GM13977 (cell line): Measurements from ENCODE around the gene NATD1.

Source experiments
- DNase-seq: peaks from one replicate; pipeline ENCODE4 v3.0.0; 2012; ENCODE audit warnings: low spot score
- in situ Hi-C: fragments of 300-500 bp; cut with MboI; formaldehyde crosslinking; loops from one replicate; pipeline ENCODE4 v1.12.0; 2022; ENCODE audit warnings: low sequenced_read_pairs, low pct_unique_long_range_greater_than_20kb, mixed read lengths, inconsistent platforms; ENCODE audit not compliant: unreplicated experiment
- TF ChIP-seq, protein P1 (sequence below): IDR thresholded peaks from 2 replicates; pipeline ENCODE4 v1.5.1; 2012; ENCODE audit warnings: mild to moderate bottlenecking, control low read depth; ENCODE audit not compliant: insufficient read depth; ENCODE audit errors: extremely low read depth, missing control alignments

NATD1 gene

DNA sequence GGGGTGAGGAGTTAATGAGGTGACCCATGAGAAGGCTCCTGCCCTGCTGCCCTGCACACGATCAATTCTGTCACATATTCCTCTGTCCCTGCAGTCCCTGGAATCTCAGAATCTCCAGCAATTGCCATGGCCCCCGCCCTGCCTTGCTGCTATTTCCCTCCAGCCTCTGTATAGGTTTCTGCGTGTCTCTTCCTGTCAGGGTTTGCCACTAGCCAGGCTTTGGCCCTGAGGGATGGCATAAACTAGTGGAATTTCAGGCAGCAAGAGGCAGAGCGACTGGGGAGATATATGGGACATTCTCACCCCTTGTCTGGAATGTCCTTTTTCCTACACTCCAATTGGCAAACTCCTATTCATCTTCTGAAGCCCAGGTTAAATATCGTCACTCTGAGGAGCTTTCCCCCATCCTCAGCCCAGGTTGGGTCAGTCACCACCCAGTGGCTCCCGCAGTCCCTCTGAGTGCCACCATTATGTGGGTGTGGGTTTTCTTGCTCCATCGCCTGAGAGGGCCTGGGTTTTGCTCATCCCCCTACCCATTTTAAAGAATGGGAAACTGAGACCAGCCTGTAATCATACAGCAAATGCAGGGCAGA is 15.5 kb upstream of the NATD1 start:
- TF ChIP-seq, protein P1, sequence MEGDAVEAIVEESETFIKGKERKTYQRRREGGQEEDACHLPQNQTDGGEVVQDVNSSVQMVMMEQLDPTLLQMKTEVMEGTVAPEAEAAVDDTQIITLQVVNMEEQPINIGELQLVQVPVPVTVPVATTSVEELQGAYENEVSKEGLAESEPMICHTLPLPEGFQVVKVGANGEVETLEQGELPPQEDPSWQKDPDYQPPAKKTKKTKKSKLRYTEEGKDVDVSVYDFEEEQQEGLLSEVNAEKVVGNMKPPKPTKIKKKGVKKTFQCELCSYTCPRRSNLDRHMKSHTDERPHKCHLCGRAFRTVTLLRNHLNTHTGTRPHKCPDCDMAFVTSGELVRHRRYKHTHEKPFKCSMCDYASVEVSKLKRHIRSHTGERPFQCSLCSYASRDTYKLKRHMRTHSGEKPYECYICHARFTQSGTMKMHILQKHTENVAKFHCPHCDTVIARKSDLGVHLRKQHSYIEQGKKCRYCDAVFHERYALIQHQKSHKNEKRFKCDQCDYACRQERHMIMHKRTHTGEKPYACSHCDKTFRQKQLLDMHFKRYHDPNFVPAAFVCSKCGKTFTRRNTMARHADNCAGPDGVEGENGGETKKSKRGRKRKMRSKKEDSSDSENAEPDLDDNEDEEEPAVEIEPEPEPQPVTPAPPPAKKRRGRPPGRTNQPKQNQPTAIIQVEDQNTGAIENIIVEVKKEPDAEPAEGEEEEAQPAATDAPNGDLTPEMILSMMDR = no peak
- in situ Hi-C loops = no loop called here
- no peak for DNase-seq

DNA sequence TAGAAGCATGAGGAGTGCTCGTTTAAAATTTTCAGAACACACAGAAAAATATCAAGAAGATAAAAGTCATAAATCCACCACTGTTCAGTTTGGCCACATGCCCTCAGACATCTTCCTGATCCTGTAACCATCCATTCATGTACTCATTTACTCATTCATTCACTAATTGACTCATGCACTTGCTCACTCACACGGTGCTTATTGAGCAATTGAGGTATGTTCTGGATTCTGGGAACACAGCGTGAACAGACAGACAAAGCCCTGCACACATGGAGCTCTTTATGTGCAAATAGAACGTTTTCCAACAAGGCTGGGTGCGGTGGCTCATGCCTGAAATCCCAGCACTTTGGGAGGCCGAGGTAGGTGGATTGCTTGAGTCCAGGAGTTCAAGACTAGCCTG is 10.2 kb upstream of the NATD1 start:
- no peak for DNase-seq
- in situ Hi-C loops = no loop called here
- TF ChIP-seq, protein P1 = no peak

DNA sequence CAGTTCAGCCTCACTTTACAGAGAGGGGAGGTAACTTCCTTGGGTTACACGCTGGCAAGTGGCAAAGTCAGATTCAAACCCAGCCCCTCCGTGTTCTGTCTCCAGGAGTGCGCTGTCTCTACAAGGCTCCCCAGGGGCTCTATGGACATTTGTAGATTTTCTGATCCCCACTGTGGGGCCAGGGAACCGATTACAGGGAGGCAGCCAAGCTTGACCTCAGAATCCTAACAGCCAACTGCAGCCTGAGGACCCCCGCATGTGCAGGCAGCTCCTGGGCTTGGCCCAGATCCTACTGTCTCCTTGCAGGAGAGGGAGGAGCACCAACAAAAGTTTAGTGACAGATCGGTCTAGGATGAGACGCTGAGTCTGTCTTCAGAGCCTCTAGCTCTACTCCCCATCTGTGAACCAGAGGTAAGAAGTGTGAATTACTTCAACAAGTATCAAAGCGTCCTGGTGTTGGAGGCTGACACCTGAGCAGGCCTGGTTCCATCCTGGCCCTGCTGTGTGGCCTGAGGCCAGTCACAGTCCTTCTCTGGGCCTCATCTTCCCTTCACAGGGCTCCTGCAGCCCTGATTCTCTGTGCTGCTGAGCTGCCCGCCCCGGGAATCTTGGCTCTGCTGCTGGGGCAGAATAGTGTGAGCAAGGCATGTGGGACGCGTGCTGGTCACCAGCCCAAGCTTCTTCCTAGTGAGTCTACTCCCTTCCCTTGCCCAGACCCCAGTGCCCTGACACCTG is 9.2 kb upstream of the NATD1 start:
- in situ Hi-C loops = no loop called here
- no peak for DNase-seq
- TF ChIP-seq, protein P1 = no peak

DNA sequence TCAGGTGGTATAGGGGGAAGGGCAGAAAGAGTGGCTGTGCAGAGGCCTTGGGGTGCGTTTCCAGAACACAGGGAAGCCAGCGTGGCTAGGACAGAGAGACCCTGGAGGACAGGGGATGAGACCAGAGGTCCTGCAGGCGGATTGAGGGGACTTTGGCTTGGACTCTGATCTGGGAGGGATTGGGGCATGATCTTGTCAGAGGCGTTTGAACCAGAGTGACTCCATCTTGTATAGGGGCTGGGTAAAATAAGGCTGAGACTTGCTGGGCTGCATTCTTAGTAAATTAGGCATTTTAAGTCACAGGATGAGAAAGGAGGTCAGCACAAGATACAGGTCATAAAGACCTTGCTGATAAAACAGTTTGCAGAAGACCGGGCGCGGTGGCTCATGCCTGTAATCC is 5.4 kb upstream of the NATD1 start:
- in situ Hi-C loops = no loop called here
- TF ChIP-seq, protein P1 = no peak
- DNase-seq = no peak

DNA sequence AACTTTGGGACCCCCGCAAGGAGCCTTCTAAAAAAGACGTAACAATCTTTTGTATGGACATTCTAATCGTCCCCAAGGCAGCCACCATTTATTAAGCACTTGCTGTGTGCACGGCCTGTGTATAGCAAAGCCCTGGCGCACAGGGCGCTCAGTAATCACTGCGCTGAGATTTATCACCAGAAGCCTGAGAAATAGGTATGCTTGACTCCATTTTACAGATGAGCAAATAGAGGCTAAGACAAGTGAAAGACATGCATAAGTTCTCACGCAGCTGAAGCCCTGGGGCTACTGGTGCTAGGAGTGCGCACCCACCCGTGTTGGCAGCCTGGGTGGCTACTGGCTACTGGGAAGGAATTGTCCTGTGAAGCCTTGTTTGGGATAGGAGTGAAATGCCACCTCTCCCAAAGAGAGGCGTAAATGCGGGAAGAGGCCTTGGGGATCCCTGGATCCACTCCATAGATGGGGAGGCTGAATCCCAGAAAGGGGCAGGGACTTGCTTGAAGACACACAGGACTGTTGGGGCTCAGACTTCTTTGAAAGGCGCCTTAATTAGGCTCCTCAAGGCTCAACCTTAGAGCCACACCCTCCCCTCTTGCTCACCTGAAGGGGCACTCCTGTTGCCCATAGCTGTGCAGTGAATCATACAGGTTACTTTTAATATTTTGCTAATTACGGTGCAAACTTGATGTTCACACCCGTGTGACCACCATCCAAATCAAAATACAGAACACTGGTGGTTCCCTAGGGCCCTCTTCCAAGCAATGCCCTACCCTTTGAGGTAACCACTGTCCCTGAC is 634 bp upstream of the NATD1 start:
- no peak for DNase-seq
- TF ChIP-seq, protein P1 = no peak
- in situ Hi-C loops = no loop called here

DNA sequence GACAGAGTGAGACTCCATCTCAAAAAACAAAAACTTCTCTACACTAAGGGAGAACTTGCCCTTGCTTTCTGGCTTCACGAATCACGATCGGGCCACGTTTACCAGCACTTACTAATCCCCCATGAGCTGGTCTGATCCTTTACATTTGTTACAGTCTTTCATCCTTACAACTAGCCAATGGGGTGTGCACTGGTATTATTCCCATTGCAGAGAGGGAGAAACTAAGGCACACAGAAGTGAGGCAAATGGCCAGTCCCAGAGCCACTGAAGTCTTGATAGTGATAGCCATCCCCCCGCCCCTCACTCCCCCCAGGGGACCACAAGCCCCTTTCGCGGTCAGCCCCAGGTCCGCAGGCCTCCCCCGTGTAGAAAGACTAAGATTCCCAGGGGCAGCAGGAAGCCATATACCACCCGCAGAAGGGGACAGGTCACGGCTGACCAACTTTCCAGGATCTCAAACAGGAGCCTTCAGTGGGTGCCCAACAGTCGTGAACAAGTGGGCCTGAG is 868 bp downstream of the NATD1 start:
- in situ Hi-C loops = no loop called here
- no peak for DNase-seq
- TF ChIP-seq, protein P1 = no peak
